Measurements from ENCODE around the gene TFAM.

Gene TFAM

DNA sequence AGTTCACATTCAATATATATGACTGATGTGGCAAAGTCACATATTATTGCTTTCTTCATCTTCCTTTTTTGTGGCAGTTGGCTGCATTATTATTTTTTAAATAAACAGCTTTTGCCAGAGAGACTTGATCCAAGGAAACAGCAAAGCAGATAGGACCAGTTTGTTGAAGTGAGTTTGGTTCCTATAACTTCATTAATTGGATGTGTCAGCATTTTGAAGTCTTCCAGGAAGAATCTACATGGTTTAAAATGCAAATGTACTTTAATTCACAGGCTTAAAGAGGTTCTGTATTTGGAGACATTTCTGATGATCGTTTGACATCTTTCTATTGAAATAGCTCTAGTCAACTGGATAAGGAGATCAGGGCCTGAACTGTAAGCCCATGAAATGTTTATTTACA is 37.2 kb upstream of the TFAM start:
- Histone ChIP-seq H3K4ac (ENCODE audit: low read depth in 1 of 2, low read length in 2 of 2) (no peak overlapping the region), H3K4me2 (ENCODE audit: low read length, poor library complexity, severe bottlenecking) (no peak overlapping the region), H3K9me3 (ENCODE audit: control insufficient read depth, low read length) (no peaks in the 10 kb centered on the region), H3K27me3 (ENCODE audit: control insufficient read depth in 1 of 2, insufficient read depth in 1 of 2, low read length in 2 of 2) (no peaks in the 10 kb centered on the region), H3K9ac (ENCODE audit: low read length) (no peak overlapping the region), H3K27ac (ENCODE audit: low read length, poor library complexity, severe bottlenecking) (no peak overlapping the region), H3K4me1 (ENCODE audit: control insufficient read depth, insufficient read depth, low read depth, low read length) (no peaks in the 10 kb centered on the region), H3K23ac (ENCODE audit: low read length in 2 of 2) (no peak overlapping the region), H2BK15ac (ENCODE audit: low read depth, poor library complexity, severe bottlenecking) (no peak overlapping the region), H2AK5ac (ENCODE audit: low read length, severe bottlenecking) (no peak overlapping the region), H3K79me1 (replicated peaks; ENCODE audit: low read length, poor library complexity, severe bottlenecking) (peaks cover 24% of the 10 kb centered on the region), H3K36me3 (ENCODE audit: control insufficient read depth in 1 of 2, insufficient read depth in 2 of 2, low read depth in 1 of 2, low read length in 2 of 2) (peaks cover 0 to 3% of the 10 kb centered on the region in 2 experiments), H2BK120ac (ENCODE audit: low read depth, low read length) (no peak overlapping the region), H2BK5ac (ENCODE audit: low read depth, low read length, poor library complexity, severe bottlenecking) (no peak overlapping the region), H4K91ac (ENCODE audit: low read length) (no peak overlapping the region), H2AFZ (ENCODE audit: low read depth, low read length) (no peak overlapping the region), H4K8ac (ENCODE audit: low read length) (no peak overlapping the region), H2BK12ac (ENCODE audit: low read length in 2 of 2) (no peak overlapping the region), H3K14ac (ENCODE audit: low read length in 2 of 2) (no peak overlapping the region), H3K4me3 (ENCODE audit: insufficient read depth in 1 of 2, low read depth in 1 of 2, low read length in 2 of 2) (no peak overlapping the region), H3K18ac (ENCODE audit: low read depth in 1 of 2, low read length in 2 of 2) (no peak overlapping the region)
- no peak for DNase-seq
- WGBS = 100% methylated on average over 1 of the region's 1 CpG

GRCh38 chr10:58348571-58349033 is 36.6 kb upstream of the TFAM start:
- Histone ChIP-seq H3K4me1 (ENCODE audit: control insufficient read depth, insufficient read depth, low read depth, low read length) (no peaks in the 10 kb centered on the region), H2BK120ac (ENCODE audit: low read depth, low read length) (no peak overlapping the region), H3K27ac (ENCODE audit: low read length, poor library complexity, severe bottlenecking) (no peak overlapping the region), H3K79me1 (replicated peaks; ENCODE audit: low read length, poor library complexity, severe bottlenecking) (peaks cover 24% of the 10 kb centered on the region), H2AFZ (ENCODE audit: low read depth, low read length) (no peak overlapping the region), H3K23ac (ENCODE audit: low read length in 2 of 2) (no peak overlapping the region), H3K36me3 (ENCODE audit: control insufficient read depth in 1 of 2, insufficient read depth in 2 of 2, low read depth in 1 of 2, low read length in 2 of 2) (peaks cover 0 to 3% of the 10 kb centered on the region in 2 experiments), H2BK5ac (ENCODE audit: low read depth, low read length, poor library complexity, severe bottlenecking) (no peak overlapping the region), H2BK15ac (ENCODE audit: low read depth, poor library complexity, severe bottlenecking) (no peak overlapping the region), H2BK12ac (ENCODE audit: low read length in 2 of 2) (no peak overlapping the region), H3K27me3 (ENCODE audit: control insufficient read depth in 1 of 2, insufficient read depth in 1 of 2, low read length in 2 of 2) (no peaks in the 10 kb centered on the region), H3K9ac (ENCODE audit: low read length) (no peak overlapping the region), H2AK5ac (ENCODE audit: low read length, severe bottlenecking) (no peak overlapping the region), H3K4me3 (ENCODE audit: insufficient read depth in 1 of 2, low read depth in 1 of 2, low read length in 2 of 2) (no peak overlapping the region), H3K18ac (ENCODE audit: low read depth in 1 of 2, low read length in 2 of 2) (no peak overlapping the region), H3K4ac (ENCODE audit: low read depth in 1 of 2, low read length in 2 of 2) (no peak overlapping the region), H4K91ac (ENCODE audit: low read length) (no peak overlapping the region), H3K9me3 (ENCODE audit: control insufficient read depth, low read length) (no peaks in the 10 kb centered on the region), H3K14ac (ENCODE audit: low read length in 2 of 2) (no peak overlapping the region), H3K4me2 (ENCODE audit: low read length, poor library complexity, severe bottlenecking) (no peak overlapping the region), H4K8ac (ENCODE audit: low read length) (no peak overlapping the region)
- no peak for DNase-seq
- WGBS = 100% methylated on average over 2 of the region's 2 CpGs

DNA sequence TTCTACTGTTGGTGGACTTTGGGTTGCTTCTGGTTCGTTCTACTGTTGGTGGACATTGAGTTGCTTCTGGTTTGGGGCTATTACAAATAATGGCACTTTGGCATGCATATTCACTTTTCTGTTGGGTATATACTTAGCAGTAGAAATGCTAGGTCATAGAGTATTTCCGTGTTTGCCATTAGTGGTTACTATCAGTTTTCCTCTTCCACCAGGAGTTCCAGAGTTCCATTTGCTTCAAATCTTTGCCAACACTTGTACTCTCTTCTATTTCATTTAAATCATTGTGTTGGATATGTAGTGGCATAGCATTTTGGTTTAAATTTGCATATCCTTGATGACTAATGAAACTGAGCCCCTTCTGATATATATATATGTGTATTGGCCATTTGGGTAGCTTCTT is 35.2 kb upstream of the TFAM start:
- Histone ChIP-seq H4K8ac (ENCODE audit: low read length) (no peak overlapping the region), H3K27me3 (ENCODE audit: control insufficient read depth in 1 of 2, insufficient read depth in 1 of 2, low read length in 2 of 2) (no peaks in the 10 kb centered on the region), H3K4me1 (ENCODE audit: control insufficient read depth, insufficient read depth, low read depth, low read length) (no peaks in the 10 kb centered on the region), H3K36me3 (ENCODE audit: control insufficient read depth in 1 of 2, insufficient read depth in 2 of 2, low read depth in 1 of 2, low read length in 2 of 2) (peaks cover 0 to 3% of the 10 kb centered on the region in 2 experiments), H3K4ac (ENCODE audit: low read depth in 1 of 2, low read length in 2 of 2) (no peak overlapping the region), H2AK5ac (ENCODE audit: low read length, severe bottlenecking) (no peak overlapping the region), H3K4me2 (ENCODE audit: low read length, poor library complexity, severe bottlenecking) (no peak overlapping the region), H2AFZ (ENCODE audit: low read depth, low read length) (no peak overlapping the region), H3K4me3 (ENCODE audit: insufficient read depth in 1 of 2, low read depth in 1 of 2, low read length in 2 of 2) (no peak overlapping the region), H3K9me3 (ENCODE audit: control insufficient read depth, low read length) (no peaks in the 10 kb centered on the region), H4K91ac (ENCODE audit: low read length) (no peak overlapping the region), H3K9ac (ENCODE audit: low read length) (no peak overlapping the region), H3K18ac (ENCODE audit: low read depth in 1 of 2, low read length in 2 of 2) (no peak overlapping the region), H3K79me1 (replicated peaks; ENCODE audit: low read length, poor library complexity, severe bottlenecking) (peaks cover 19% of the 10 kb centered on the region), H3K27ac (ENCODE audit: low read length, poor library complexity, severe bottlenecking) (no peak overlapping the region), H2BK12ac (ENCODE audit: low read length in 2 of 2) (no peak overlapping the region), H2BK15ac (ENCODE audit: low read depth, poor library complexity, severe bottlenecking) (no peak overlapping the region), H3K23ac (ENCODE audit: low read length in 2 of 2) (no peak overlapping the region), H3K14ac (ENCODE audit: low read length in 2 of 2) (no peak overlapping the region), H2BK5ac (ENCODE audit: low read depth, low read length, poor library complexity, severe bottlenecking) (no peak overlapping the region), H2BK120ac (ENCODE audit: low read depth, low read length) (no peak overlapping the region)
- DNase-seq = no peak
- 88% methylated on average over 1 of the region's 2 CpGs for WGBS

DNA sequence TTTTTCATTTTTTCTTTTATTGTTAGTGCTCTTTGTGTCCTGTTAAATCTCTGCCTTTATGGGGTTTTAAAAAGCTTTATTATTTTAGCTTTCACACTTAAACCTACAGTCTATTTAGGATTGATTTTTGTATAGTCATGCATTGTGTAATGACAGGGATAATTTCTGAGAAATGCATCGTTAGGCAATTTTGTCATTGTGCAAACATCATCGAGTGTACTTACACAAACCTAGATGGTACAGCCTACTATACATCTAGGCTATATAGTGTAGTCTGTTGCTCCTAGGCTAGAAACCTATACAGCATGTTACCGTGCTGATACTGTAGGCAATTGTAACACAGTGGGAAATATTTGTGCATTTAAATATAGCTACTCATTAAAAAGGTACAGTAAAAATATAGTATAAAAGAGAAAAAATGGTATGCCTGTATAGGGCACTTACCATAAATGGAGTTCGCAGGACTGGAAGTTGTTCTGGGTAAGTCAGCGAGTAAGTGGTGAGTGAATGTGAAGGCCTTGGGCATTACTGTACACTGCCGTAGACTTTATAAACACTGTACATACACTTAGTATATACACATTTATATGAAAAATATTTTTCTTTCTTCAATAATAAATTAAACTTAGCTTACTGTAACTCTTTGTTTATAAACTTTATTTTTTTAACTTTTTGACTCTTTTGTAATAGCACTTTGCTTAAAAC is 34.4 kb upstream of the TFAM start:
- Histone ChIP-seq H4K8ac (ENCODE audit: low read length) (no peak overlapping the region), H2BK12ac (ENCODE audit: low read length in 2 of 2) (no peak overlapping the region), H3K4me1 (ENCODE audit: control insufficient read depth, insufficient read depth, low read depth, low read length) (no peaks in the 10 kb centered on the region), H3K14ac (ENCODE audit: low read length in 2 of 2) (no peak overlapping the region), H3K9me3 (ENCODE audit: control insufficient read depth, low read length) (no peaks in the 10 kb centered on the region), H3K23ac (ENCODE audit: low read length in 2 of 2) (no peak overlapping the region), H3K27ac (ENCODE audit: low read length, poor library complexity, severe bottlenecking) (no peak overlapping the region), H3K9ac (ENCODE audit: low read length) (no peak overlapping the region), H2AK5ac (ENCODE audit: low read length, severe bottlenecking) (no peak overlapping the region), H3K27me3 (ENCODE audit: control insufficient read depth in 1 of 2, insufficient read depth in 1 of 2, low read length in 2 of 2) (no peaks in the 10 kb centered on the region), H2BK5ac (ENCODE audit: low read depth, low read length, poor library complexity, severe bottlenecking) (no peak overlapping the region), H3K4ac (ENCODE audit: low read depth in 1 of 2, low read length in 2 of 2) (no peak overlapping the region), H3K4me3 (ENCODE audit: insufficient read depth in 1 of 2, low read depth in 1 of 2, low read length in 2 of 2) (no peak overlapping the region), H3K36me3 (ENCODE audit: control insufficient read depth in 1 of 2, insufficient read depth in 2 of 2, low read depth in 1 of 2, low read length in 2 of 2) (peaks cover 0 to 3% of the 10 kb centered on the region in 2 experiments), H3K79me1 (replicated peaks; ENCODE audit: low read length, poor library complexity, severe bottlenecking) (peaks cover 16% of the 10 kb centered on the region), H2AFZ (ENCODE audit: low read depth, low read length) (no peak overlapping the region), H3K4me2 (ENCODE audit: low read length, poor library complexity, severe bottlenecking) (no peak overlapping the region), H4K91ac (ENCODE audit: low read length) (no peak overlapping the region), H2BK120ac (ENCODE audit: low read depth, low read length) (no peak overlapping the region), H2BK15ac (ENCODE audit: low read depth, poor library complexity, severe bottlenecking) (no peak overlapping the region), H3K18ac (ENCODE audit: low read depth in 1 of 2, low read length in 2 of 2) (no peak overlapping the region)
- no peak for DNase-seq
- 80% methylated on average over 1 of the region's 6 CpGs for WGBS
